NCI-H1092 treated with DMSO at 0.1 percent for 48 hours (cell line): Measurements from ENCODE around the gene DTNBP1.

ENCODE experiments used
- DNase-seq: peaks from one replicate; lab custom pipeline; 2025; lab: John Stamatoyannopoulos, UW

The DTNBP1 gene

DNA sequence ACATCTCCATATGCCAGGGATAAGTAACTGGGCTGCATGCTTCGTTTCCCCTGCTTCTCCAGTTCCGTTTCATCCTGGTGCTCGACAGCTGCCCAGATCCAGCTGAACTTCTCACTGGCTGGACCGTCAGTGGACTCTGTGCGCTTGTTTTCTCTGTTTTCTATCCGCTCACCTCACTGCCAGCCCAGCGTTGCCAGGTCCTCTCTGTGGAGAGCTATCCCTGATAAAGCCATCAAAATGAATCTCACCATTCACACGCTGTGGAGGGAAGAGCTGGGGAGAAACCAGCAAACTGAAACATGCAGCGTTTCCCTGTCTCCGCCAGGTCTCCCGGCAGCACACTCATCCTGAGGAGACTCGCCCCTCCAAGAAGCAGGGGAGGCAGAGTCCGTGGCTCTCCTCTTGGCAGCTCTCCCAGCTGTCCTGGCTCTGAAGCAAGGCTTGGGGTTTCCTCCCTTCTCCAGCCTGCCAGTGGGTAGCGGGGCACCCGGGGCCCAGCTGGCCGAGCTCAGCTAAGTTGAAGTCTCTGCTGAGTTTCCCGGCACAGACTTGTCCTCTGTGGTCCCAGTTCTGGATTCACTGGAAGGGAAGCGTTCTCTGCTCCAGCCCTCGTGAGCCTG lies 160.9 kb downstream of the DTNBP1 start:
- no peak for DNase-seq

DNA sequence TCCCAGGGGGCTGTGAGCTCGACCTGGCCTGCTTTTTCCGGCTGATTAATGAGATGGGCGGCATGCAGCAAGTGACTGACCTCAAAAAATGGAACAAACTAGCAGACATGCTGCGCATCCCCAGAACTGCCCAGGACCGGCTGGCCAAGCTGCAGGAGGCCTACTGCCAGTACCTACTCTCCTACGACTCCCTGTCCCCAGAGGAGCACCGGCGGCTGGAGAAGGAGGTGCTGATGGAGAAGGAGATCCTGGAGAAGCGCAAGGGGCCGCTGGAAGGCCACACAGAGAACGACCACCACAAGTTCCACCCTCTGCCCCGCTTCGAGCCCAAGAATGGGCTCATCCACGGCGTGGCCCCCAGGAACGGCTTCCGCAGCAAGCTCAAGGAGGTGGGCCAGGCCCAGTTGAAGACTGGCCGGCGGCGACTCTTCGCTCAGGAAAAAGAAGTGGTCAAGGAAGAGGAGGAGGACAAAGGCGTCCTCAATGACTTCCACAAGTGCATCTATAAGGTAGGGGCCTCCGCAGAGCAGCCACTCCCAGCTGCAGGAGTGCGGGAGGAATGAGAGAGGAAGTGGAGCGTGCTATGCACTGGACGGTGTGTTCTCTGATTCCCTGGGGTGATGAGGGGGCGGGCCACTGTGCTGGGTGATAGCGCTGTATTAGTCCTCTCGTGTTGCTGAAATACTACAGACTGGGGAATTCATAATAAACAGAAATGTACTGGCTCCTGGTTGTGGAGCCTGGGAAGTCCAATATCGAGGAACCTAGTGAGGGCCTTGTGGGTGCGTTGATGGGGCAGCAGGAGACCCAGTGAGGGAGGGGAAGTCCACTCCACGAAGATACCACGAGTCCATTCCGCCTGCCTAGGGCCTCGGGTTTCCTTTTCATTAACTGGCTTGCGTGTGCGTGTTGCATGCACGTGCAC lies 161.7 kb downstream of the DTNBP1 start:
- DNase-seq = no peak

DNA sequence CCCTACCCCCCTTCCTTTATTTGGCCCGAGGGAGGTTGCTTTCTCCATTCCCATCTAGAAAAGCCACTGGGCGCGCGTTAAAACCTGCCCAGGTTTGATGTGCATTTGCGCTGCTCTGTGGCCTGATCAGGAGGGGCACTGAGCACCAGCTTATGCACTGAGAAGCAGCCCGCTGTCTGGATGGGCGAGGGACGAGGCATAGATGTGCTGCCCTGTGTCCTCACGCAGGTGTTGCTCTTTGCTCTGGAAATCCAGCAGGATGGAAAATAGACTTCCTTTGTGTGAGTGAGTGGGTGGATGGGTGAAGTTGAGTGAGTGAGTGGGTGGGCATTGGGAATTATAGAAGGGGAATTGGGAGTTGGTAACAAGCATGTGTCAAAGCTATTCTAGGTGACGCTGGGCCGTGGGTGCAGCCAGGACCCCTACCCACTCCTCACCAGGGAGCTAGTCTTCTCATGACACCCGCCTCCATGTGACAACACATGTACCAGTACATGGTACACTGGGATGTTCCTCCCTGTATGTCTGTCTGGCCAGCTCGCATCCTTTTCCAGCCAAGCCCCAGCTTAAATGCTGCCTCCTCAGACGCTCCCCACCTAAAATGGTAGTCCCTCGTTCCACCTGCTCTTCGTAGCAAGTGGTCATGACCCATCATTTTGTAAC lies 162.6 kb downstream of the DTNBP1 start:
- DNase-seq = no peak

DNA sequence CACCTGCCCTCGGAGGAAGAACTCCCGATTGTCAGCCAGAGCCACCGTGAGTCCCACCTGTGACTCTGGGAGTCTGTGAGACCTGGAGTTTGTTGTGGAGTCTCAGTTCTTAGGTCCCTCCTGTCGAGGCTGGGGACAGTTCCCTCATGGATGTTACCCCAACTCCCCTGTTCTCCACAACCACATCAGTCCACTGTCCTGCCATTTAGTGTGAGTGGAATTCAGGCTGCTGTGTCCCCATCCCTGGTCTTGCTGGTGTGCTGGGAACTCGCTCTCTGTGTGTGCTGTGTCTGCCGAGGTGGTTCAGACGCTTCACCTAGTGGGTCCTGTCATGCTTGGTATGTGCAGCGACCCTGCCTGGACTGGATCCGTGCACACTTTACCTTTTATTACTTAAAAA lies 163.2 kb downstream of the DTNBP1 start:
- no peak for DNase-seq

DNA sequence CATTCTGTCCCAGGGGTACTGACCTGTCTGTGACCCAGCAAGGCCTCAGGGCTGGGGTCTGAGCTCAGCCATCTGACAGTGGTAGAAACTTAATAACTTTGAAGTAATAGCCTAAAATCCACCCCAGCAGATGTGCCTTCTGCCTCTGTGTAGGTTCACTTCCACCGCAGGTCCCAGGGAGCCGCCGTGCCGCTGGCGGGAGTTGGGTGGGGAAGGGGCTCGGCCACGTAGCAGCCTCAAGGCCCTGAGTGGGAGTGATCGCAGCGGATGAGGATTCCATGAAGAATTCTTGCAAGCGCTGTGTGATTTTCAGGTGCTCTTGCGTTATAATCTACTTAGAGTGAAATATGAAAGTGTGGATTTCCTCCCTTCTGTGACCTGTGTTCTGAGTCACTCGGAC lies 163.7 kb downstream of the DTNBP1 start:
- no peak for DNase-seq

DNA sequence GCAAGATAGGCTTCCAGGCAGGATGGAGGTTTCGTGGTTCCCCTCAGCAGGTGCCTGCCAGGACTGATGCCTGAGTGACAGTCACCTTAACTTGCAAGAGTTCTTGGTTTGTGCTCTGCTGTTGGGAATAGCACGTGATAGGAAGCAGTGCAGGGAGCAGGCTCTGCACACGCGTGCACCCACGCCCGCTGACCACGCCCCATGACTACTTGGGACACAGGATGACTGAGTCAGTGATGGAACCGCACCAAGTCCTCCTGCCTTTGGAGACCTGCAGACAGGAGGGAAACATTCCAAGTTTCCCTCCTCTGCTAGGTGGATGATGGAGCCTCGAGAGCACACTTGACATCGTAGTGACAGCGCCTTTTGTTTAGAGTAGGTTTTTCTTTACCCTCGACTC lies 164.2 kb downstream of the DTNBP1 start:
- no peak for DNase-seq

DNA sequence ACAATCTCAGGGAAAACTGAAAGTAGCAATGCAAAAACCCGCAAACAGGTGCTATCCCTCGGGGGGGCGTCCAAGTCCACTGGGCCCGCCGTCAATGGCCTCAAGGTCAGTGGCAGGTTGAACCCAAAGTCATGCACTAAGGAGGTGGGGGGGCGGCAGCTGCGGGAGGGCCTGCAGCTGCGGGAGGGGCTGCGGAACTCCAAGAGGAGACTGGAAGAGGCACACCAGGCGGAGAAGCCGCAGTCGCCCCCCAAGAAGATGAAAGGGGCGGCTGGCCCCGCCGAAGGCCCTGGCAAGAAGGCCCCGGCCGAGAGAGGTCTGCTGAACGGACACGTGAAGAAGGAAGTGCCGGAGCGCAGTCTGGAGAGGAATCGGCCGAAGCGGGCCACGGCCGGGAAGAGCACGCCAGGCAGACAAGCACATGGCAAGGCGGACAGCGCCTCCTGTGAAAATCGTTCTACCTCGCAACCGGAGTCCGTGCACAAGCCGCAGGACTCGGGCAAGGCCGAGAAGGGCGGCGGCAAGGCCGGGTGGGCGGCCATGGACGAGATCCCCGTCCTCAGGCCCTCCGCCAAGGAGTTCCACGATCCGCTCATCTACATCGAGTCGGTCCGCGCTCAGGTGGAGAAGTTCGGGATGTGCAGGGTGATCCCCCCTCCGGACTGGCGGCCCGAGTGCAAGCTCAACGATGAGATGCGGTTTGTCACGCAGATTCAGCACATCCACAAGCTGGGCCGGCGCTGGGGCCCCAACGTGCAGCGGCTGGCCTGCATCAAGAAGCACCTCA lies 166.3 kb downstream of the DTNBP1 start:
- no peak for DNase-seq

DNA sequence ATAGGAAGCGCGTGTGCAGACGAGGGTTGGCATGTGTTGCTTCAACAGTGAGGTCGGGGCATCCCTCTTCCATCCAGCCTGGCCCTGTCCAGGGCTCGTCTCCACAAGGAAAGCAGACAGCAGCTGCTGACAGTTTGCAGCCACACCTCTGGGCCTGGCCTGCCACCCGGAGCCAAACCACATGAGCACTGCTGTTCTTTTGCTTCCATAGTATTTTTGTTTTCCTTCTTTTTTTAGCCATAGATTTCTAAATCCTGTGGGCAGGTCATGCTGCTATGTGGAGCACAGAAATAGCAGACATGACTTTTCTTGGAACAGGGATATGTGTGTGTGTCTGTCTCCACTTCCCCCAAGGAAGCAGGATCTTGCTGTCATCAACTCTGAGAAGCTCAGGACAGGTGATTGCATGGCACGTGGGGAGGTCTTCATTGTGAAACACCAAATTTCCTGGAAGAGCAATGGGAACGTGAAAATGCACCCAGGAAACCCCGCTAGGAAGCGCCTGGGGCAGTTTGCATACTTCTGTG lies 167.4 kb downstream of the DTNBP1 start:
- no peak for DNase-seq

DNA sequence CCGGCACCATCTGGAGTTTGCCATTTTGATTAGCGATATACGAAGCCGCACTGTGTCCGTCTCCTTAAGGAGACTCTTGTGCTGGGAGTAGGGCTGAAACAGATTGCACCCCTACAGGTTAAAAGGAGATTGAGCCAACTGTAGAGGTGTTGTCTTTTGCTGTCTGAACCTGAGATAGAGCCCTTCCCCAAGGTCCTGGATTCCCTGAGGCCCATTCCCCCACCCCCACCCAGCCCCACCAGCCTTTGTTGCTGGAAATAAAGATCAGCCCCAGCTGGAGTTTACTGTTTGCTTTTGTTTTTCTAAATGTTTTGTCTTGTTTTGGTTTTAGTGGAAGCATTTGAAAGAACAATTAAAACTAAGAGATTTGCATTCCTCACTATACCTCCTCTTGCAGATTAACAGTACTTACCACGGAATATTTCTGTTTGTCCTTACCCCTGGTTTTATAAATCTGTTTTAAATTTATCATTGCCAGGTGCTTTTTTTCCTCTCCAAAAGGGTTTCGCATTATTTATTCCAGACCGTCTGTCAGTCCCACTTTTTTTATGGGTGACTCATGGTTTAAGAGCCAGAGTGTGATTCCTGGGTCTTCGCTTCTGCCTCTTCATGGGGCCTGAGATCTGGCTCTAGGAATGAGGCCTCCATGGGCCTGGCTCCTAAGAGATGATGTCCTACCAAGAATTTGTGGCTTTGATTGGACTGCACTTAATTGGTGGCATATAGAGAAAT lies 169.2 kb downstream of the DTNBP1 start:
- no peak for DNase-seq

DNA sequence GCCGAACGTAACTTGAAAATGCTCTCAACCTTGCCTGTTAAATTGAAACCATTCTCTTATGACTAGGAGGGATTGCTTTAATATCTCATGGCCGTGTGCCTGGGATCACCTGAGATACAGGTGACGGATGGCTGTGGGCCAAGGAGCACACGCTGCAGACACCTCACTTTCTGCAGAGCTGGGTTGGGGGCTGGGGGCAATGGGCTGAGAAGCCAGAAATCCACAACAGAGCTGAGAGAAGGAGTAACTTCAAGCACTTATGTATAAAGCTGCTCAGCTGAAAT lies 170.9 kb downstream of the DTNBP1 start:
- DNase-seq = no peak

DNA sequence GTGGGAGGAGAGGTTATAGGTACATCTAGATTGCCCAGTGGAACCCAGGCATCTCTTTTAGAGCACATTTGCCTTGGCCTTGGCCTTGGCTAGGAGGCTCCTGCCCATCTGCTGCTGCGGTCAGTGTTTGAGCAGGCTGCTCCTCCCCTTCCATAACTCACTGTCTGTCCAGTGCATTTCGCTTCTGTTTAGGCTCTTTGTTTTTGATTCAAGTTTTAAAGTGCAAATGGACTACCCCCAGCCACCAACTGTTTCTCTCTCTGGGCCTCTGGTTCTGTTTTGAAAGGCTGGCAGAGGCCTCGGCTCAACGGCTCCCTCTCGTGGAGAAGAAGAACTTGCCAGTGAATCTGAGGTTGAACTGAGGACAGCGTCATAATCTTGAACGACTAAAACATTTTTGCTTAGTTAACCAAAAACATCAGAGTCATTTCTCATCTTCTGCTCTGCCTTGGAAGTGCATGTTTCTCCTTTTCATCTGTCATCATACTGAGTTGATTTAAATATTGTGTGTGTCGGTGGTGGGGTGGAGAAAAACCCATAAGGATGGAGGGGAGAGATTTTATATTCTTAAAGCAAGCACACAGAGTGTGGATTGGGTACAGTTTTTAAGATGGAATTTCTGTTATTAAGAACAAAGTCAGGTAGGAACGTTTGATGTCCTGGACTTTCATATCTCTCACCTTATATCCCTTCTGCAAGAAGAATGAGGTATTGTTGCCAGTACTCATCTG lies 171.4 kb downstream of the DTNBP1 start:
- DNase-seq = no peak

DNA sequence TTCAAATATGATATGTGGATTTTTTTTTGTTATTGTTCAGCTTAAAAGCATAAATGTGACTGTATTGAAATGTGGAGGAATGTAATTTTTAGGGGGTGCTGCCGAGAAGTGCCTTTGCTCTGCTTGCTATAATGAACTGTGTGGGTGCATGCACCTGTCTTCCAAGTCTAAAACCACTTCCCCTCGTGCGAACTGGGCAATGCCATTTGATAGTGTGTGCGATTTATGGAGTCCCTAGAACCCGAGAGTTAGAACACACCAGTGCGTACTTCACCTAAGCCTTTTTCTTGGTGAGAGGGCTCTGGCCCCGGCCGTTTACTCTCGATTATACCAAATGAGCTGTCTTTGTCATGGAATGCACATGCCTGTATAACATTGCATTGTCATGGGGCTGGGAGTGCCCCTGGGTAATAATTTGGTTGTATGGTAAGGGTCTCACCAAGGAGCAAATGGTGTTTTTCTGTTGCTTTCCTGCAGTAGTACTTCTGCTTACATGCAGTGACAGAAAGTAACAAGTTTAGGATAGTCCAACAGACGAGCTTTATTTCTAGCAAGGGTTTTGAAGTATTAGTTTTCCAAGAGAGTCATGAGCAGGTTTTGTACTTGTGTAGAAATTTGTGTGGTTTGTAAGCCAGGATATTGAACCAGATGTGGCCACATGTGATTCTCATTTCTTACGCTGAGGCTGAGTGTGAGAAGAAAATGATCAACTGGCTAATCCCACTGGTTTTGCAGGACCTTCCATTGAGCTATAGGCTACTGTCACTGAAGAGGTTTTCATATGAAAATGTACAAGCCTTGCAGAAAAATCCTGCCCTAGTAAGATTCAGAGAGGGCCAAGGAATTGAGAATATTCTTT lies 172.4 kb downstream of the DTNBP1 start:
- no peak for DNase-seq

DNA sequence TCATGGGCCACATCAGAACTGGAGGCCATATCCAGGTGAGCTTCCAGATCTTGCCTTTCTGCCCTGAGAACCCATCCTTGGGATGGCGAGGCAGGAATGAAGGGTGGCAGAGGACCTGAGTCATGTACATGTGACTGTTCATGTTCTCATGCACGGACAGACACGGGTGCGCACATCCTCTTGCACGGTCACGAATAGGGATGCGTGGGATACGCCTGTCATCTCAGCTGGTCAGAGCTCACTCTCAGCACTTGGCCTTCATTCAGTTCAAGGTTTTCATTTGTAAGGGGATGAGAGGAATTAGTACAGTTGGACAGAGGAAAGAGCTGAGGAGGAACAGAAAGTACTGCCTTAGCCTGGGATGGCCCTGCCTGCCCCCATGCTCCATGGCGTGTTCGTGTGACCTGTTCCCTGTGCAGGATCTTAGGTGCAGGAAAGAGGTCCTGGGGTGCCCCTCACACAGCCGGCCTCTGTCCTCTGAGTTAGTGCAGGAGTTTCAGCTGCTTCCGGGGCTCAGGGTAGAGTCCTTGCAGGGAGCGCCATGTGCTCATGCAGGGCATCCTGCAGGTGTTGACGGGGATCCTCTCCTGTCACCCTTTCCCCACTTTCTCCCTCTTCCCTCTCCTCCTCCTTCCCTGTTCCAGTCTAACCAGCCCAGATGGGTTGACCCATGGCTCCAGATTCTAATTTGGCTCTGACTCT lies 173.4 kb downstream of the DTNBP1 start:
- no peak for DNase-seq

DNA sequence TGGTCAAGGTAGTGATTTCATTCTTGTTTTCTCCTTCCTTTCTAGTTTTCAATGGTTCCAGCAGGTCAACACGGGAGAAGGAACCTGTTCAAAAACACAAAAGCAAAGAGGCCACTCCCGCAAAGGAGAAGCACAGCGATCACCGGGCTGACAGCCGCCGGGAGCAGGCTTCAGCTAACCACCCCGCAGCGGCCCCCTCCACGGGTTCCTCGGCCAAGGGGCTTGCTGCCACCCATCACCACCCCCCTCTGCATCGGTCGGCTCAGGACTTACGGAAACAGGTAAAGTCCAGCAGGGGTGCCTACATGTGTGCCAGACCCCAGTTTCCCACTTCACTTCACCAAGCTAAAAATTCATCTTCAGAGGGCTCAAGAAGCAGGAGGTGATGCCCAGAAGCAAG lies 175.6 kb downstream of the DTNBP1 start:
- no peak for DNase-seq

DNA sequence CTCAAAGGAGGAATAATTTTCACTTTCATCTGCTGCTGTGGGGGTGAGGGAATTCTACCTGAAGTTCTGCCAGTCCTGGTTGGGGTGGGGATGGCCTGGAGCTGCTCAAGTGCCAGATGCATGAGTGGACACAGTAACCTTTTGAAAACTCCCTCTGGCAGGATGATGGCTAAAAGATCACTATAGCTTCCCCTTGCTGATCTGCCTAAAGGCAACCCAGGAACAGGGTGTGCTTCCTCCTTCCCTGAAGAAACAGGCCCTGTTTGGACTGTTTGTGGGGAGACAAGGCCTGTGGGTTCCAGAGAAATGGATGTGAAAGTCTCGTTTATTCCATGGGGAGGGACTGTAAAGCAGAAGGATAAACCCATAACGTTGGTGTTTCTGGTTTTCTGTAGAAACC lies 176.9 kb downstream of the DTNBP1 start:
- DNase-seq = no peak

DNA sequence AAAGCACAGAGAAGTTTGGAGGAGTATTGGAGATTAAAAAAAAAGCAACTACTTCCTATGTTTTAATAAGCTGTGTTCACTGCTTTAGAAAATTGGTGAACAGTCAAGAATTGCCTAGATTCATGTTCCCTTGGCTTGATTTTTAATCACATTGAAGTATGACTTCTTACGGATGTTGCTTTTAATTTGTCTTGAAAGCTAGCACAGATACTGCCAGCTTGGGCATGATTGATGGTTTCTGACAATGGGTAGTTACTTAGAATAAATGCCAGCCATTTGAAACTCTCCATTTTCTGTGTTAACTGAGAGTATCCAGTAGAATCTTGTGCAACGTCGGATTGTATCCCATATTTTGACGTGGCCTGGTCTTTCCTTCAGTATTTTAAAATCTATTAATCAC lies 178.0 kb downstream of the DTNBP1 start:
- DNase-seq = no peak

DNA sequence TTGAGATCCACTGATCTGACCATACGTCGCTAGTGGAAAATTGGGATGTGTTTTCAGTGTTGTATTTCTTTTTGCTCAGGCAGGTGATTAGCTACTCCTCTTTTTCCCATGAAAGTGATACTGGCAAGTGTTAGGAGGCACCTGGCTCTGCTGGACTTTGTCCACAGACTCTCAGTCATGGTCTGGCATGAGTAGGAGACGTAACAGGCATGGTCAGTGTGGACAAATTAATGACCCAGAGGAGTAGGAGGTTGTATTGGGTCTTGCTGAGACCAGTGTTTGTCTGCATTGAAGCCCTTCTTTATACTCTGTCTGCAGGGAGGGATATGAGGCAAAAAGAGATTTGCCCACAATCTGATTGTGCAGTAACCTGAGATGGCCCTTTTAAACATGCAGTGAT lies 178.7 kb downstream of the DTNBP1 start:
- DNase-seq = peak; percentile 33

DNA sequence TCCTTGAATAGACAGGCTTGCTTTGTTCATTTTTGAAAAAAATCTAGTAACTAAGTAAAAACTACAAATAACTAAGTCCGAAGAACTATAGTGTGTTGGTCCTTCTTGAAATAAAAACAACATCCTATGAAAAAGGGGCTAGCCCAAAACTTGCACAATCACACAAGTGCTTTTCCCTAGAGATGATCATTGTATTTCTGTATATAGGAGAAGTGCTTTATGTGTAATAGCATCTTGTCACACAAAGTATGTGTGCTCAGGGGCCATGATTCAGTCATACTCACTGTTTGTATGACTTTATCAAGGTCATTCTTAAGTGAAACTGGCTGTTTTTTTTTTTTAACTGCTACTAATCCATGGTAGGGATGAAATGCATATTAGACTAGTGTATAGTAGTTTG lies 179.8 kb downstream of the DTNBP1 start:
- no peak for DNase-seq
